T-helper 2 cell treated with Interferon-gamma antibody and Interleukin-4, amounts not matched to agents 5 μg/mL and 100 μg/mL, for 36 hours (primary cell): ENCODE results near the gene CCBE1.
"Not testable (repeated sequence)": the region's sequence is repeated elsewhere in the genome, so short reads cannot be mapped to it uniquely, and the experiment has no call there.

ENCODE experiments used
- DNase-seq: peaks from one replicate; pipeline ENCODE4 v3.0.0; 2021; ENCODE audit warnings: low spot score
- H3K27ac Mint-ChIP-seq: one replicate; pipeline ENCODE4 v1.8.0; 2021; ENCODE audit warnings: mild to moderate bottlenecking, mixed read lengths
- H3K27me3 Mint-ChIP-seq: one replicate; pipeline ENCODE4 v1.8.0; 2021; ENCODE audit warnings: low read depth, mixed read lengths
- H3K36me3 Mint-ChIP-seq: one replicate; pipeline ENCODE4 v1.8.0; 2021; ENCODE audit warnings: low read depth, mixed read lengths
- H3K4me1 Mint-ChIP-seq: one replicate; pipeline ENCODE4 v1.8.0; 2021; ENCODE audit warnings: low read depth, mixed read lengths
- H3K4me3 Mint-ChIP-seq: one replicate; pipeline ENCODE4 v1.8.0; 2022; ENCODE audit warnings: mild to moderate bottlenecking, moderate library complexity, mixed read lengths
- H3K9me3 Mint-ChIP-seq: one replicate; pipeline ENCODE4 v1.8.0; 2021; ENCODE audit warnings: mixed read lengths

CCBE1 gene

GRCh38 chr18:59684777-59685176 lies 12.4 kb downstream of the CCBE1 start:
- Mint-ChIP-seq H3K27ac (no peak overlapping the region), H3K9me3 (no peaks in the 10 kb centered on the region), H3K4me3 (no peak overlapping the region), H3K4me1 (no peaks in the 10 kb centered on the region), H3K36me3 (no peaks in the 10 kb centered on the region), H3K27me3 (peaks cover 6% of the 10 kb centered on the region)
- no peak for DNase-seq

- no peaks in the 10 kb centered on the region for H3K36me3 Mint-ChIP-seq
- no peaks in the 10 kb centered on the region for H3K4me1 Mint-ChIP-seq
- no peak for DNase-seq
- H3K9me3 Mint-ChIP-seq, result no peaks in the 10 kb centered on the region
- H3K27ac Mint-ChIP-seq, result no peak overlapping the region
- no peak overlapping the region for H3K4me3 Mint-ChIP-seq
- no peaks in the 10 kb centered on the region for H3K27me3 Mint-ChIP-seq
Measured at GRCh38 chr18:59681521-59682004, 15.7 kb downstream of the CCBE1 start.

GRCh38 chr18:59681051-59681450 lies 16.2 kb downstream of the CCBE1 start:
- DNase-seq, result no peak
- Mint-ChIP-seq H3K4me3 (no peak overlapping the region), H3K27me3 (no peaks in the 10 kb centered on the region), H3K36me3 (no peaks in the 10 kb centered on the region), H3K9me3 (no peaks in the 10 kb centered on the region), H3K27ac (no peak overlapping the region), H3K4me1 (no peaks in the 10 kb centered on the region)

- H3K27ac Mint-ChIP-seq, result no peak overlapping the region
- no peak for DNase-seq
Measured at GRCh38 chr18:59675346-59675745, 21.9 kb downstream of the CCBE1 start.

GRCh38 chr18:59674903-59675270 lies 22.3 kb downstream of the CCBE1 start:
- no peaks in the 10 kb centered on the region for H3K9me3 Mint-ChIP-seq
- H3K4me3 Mint-ChIP-seq, result no peak overlapping the region
- DNase-seq, result no peak
- no peaks in the 10 kb centered on the region for H3K27me3 Mint-ChIP-seq
- no peaks in the 10 kb centered on the region for H3K36me3 Mint-ChIP-seq
- H3K27ac Mint-ChIP-seq, result no peak overlapping the region
- no peaks in the 10 kb centered on the region for H3K4me1 Mint-ChIP-seq

More at GRCh38 chr18:59675346-59675745, 21.9 kb downstream of the CCBE1 start:
- no peaks in the 10 kb centered on the region for H3K4me1 Mint-ChIP-seq
- no peaks in the 10 kb centered on the region for H3K36me3 Mint-ChIP-seq
- no peaks in the 10 kb centered on the region for H3K9me3 Mint-ChIP-seq
- H3K4me3 Mint-ChIP-seq, result no peak overlapping the region
- no peaks in the 10 kb centered on the region for H3K27me3 Mint-ChIP-seq

GRCh38 chr18:59674186-59674902 lies 22.9 kb downstream of the CCBE1 start:
- Mint-ChIP-seq H3K9me3 (no peaks in the 10 kb centered on the region), H3K27ac (no peak overlapping the region), H3K27me3 (no peaks in the 10 kb centered on the region), H3K4me3 (no peak overlapping the region), H3K36me3 (no peaks in the 10 kb centered on the region), H3K4me1 (no peaks in the 10 kb centered on the region)
- DNase-seq, result no peak

- H3K27me3 Mint-ChIP-seq, result no peaks in the 10 kb centered on the region
- H3K9me3 Mint-ChIP-seq, result no peaks in the 10 kb centered on the region
- no peak for DNase-seq
- no peak overlapping the region for H3K27ac Mint-ChIP-seq
- H3K4me3 Mint-ChIP-seq, result no peak overlapping the region
- H3K4me1 Mint-ChIP-seq, result no peaks in the 10 kb centered on the region
- no peaks in the 10 kb centered on the region for H3K36me3 Mint-ChIP-seq
Measured at GRCh38 chr18:59672235-59672711, 24.9 kb downstream of the CCBE1 start.

- no peak overlapping the region for H3K27ac Mint-ChIP-seq
- H3K36me3 Mint-ChIP-seq, result no peaks in the 10 kb centered on the region
- DNase-seq, result no peak
- H3K27me3 Mint-ChIP-seq, result no peaks in the 10 kb centered on the region
- H3K4me3 Mint-ChIP-seq, result no peak overlapping the region
- H3K4me1 Mint-ChIP-seq, result no peaks in the 10 kb centered on the region
- no peaks in the 10 kb centered on the region for H3K9me3 Mint-ChIP-seq
Measured at GRCh38 chr18:59671551-59671950, 25.7 kb downstream of the CCBE1 start.

- no peaks in the 10 kb centered on the region for H3K27me3 Mint-ChIP-seq
- H3K4me1 Mint-ChIP-seq, result no peaks in the 10 kb centered on the region
- no peak overlapping the region for H3K4me3 Mint-ChIP-seq
- H3K27ac Mint-ChIP-seq, result no peak overlapping the region
- no peaks in the 10 kb centered on the region for H3K36me3 Mint-ChIP-seq
- no peak for DNase-seq
- H3K9me3 Mint-ChIP-seq, result no peaks in the 10 kb centered on the region
Measured at GRCh38 chr18:59669872-59670657, 27.2 kb downstream of the CCBE1 start.

GRCh38 chr18:59667488-59667887 lies 29.7 kb downstream of the CCBE1 start:
- H3K27ac Mint-ChIP-seq, result no peak overlapping the region
- H3K4me1 Mint-ChIP-seq, result no peaks in the 10 kb centered on the region
- H3K4me3 Mint-ChIP-seq, result no peak overlapping the region
- H3K27me3 Mint-ChIP-seq, result no peaks in the 10 kb centered on the region
- no peaks in the 10 kb centered on the region for H3K9me3 Mint-ChIP-seq
- no peaks in the 10 kb centered on the region for H3K36me3 Mint-ChIP-seq
- no peak for DNase-seq

- DNase-seq, H3K9me3 Mint-ChIP-seq, H3K4me1 Mint-ChIP-seq, H3K27me3 Mint-ChIP-seq, H3K27ac Mint-ChIP-seq, H3K36me3 Mint-ChIP-seq, H3K4me3 Mint-ChIP-seq: not testable (repeated sequence)
Measured at GRCh38 chr18:59666007-59666402, 31.2 kb downstream of the CCBE1 start.

GRCh38 chr18:59665057-59666006 lies 31.9 kb downstream of the CCBE1 start:
- no peak overlapping the region for H3K27ac Mint-ChIP-seq
- DNase-seq, result no peak
- no peak overlapping the region for H3K4me3 Mint-ChIP-seq

GRCh38 chr18:59664329-59664728 lies 32.9 kb downstream of the CCBE1 start:
- Mint-ChIP-seq H3K9me3 (no peaks in the 10 kb centered on the region), H3K27ac (no peak overlapping the region), H3K36me3 (no peaks in the 10 kb centered on the region), H3K4me1 (no peaks in the 10 kb centered on the region), H3K27me3 (no peaks in the 10 kb centered on the region), H3K4me3 (no peak overlapping the region)
- no peak for DNase-seq

More at GRCh38 chr18:59665057-59666006, 31.9 kb downstream of the CCBE1 start:
- no peaks in the 10 kb centered on the region for H3K4me1 Mint-ChIP-seq
- H3K9me3 Mint-ChIP-seq, result no peaks in the 10 kb centered on the region
- H3K27me3 Mint-ChIP-seq, result no peaks in the 10 kb centered on the region
- no peaks in the 10 kb centered on the region for H3K36me3 Mint-ChIP-seq
